GM23338 (cell line): ENCODE data around the gene PLEKHA8. TPM values are rescaled to one million over a fixed set of nuclear protein-coding genes. Genes with fewer than 3 reads are reported as not detected.

Experiments
- ATAC-seq: fragments of 200-7000 bp; cut with Tn5 transposase; 3 replicates; pipeline ENCODE4 v1.9.1; 2020
- DNase-seq: peaks from one replicate; pipeline ENCODE4 v3.0.0-alpha.2; 2015; ENCODE audit warnings: low spot score
- H2AFZ ChIP-seq: fragments of 200-600 bp; sonication (generic); 2 replicates; pipeline ENCODE4 v1.8.0; 2016; ENCODE audit warnings: antibody characterized with exemption, mild to moderate bottlenecking, moderate library complexity
- H3F3A ChIP-seq: fragments of 200-600 bp; sonication (generic); replicated peaks from 2 replicates; pipeline ENCODE4 v1.8.0; 2017; ENCODE audit warnings: antibody characterized with exemption, mixed run types, low read depth
- H3K27ac ChIP-seq: fragments of 200-600 bp; sonication (generic); 2 replicates; pipeline ENCODE4 v1.6.1; 2016; ENCODE audit warnings: low read depth
- H3K27me3 ChIP-seq: fragments of 200-600 bp; sonication (generic); 2 replicates; pipeline ENCODE4 v1.8.0; 2016; ENCODE audit warnings: mild to moderate bottlenecking, mixed run types, moderate library complexity; ENCODE audit not compliant: insufficient read depth
- H3K36me3 ChIP-seq: fragments of 200-600 bp; sonication (generic); 2 replicates; pipeline ENCODE4 v1.8.0; 2016; ENCODE audit warnings: mild to moderate bottlenecking; ENCODE audit not compliant: insufficient read depth
- H3K4me1 ChIP-seq: fragments of 200-600 bp; sonication (generic); 2 replicates; pipeline ENCODE4 v1.8.0; 2016; ENCODE audit warnings: mild to moderate bottlenecking, moderate library complexity; ENCODE audit not compliant: insufficient read depth
- H3K4me2 ChIP-seq: fragments of 200-600 bp; sonication (generic); 2 replicates; pipeline ENCODE4 v1.7.1; 2017; ENCODE audit warnings: mixed run types
- H3K4me3 ChIP-seq: fragments of 200-600 bp; sonication (generic); 2 replicates; pipeline ENCODE4 v1.6.1; 2016; ENCODE audit warnings: mixed run types
- H3K79me2 ChIP-seq: fragments of 200-600 bp; sonication (generic); replicated peaks from 2 replicates; pipeline ENCODE4 v1.8.0; 2017; ENCODE audit warnings: mild to moderate bottlenecking; ENCODE audit not compliant: insufficient read depth
- H3K9me2 ChIP-seq: fragments of 200-600 bp; sonication (generic); 2 replicates; pipeline ENCODE4 v1.8.0; 2017; ENCODE audit not compliant: insufficient read depth
- H4K20me1 ChIP-seq: fragments of 200-600 bp; sonication (generic); replicated peaks from 2 replicates; pipeline ENCODE4 v1.8.0; 2017; ENCODE audit warnings: mild to moderate bottlenecking; ENCODE audit not compliant: insufficient read depth
- H3K27ac Mint-ChIP-seq: 2 replicates; pipeline ENCODE4 v1.8.0; 2020; ENCODE audit warnings: inconsistent platforms, mild to moderate bottlenecking, moderate library complexity, mixed read lengths
- H3K27me3 Mint-ChIP-seq: 3 replicates; pipeline ENCODE4 v1.8.0; 2022; ENCODE audit warnings: low read depth, mild to moderate bottlenecking, moderate library complexity, mixed read lengths, inconsistent platforms; ENCODE audit not compliant: insufficient read depth, poor library complexity
- H3K36me3 Mint-ChIP-seq: 3 replicates; pipeline ENCODE4 v1.8.0; 2021; ENCODE audit warnings: low read depth, mild to moderate bottlenecking, inconsistent platforms, moderate library complexity, mixed read lengths
- H3K4me1 Mint-ChIP-seq: 3 replicates; pipeline ENCODE4 v1.8.0; 2020; ENCODE audit warnings: mild to moderate bottlenecking, inconsistent platforms, mixed read lengths
- H3K4me3 Mint-ChIP-seq: 3 replicates; pipeline ENCODE4 v1.8.0; 2021; ENCODE audit warnings: moderate library complexity, mild to moderate bottlenecking, inconsistent platforms, mixed read lengths
- H3K9me3 Mint-ChIP-seq: 3 replicates; pipeline ENCODE4 v1.8.0; 2020; ENCODE audit warnings: moderate library complexity, mild to moderate bottlenecking, inconsistent platforms, mixed read lengths
- EZH2 ChIP-seq: fragments of 200-600 bp; sonication (generic); IDR thresholded peaks from one replicate; pipeline ENCODE4 v1.8.0; 2017; ENCODE audit warnings: antibody characterized with exemption, mild to moderate bottlenecking, low read depth; ENCODE audit not compliant: unreplicated experiment
- JUNB ChIP-seq: IDR thresholded peaks from one replicate; pipeline ENCODE4 v1.6.1; 2016; ENCODE audit warnings: antibody characterized with exemption; ENCODE audit not compliant: unreplicated experiment
- NANOG ChIP-seq: IDR thresholded peaks from 2 replicates; pipeline ENCODE4 v1.6.1; 2016; ENCODE audit warnings: antibody characterized with exemption, borderline replicate concordance
- ZNF114 ChIP-seq: fragments of 250-450 bp; sonication (Bioruptor Pico); IDR thresholded peaks from 2 replicates; pipeline ENCODE4 v1.5.0; 2020; ENCODE audit warnings: mild to moderate bottlenecking, moderate library complexity
- polyA plus RNA-seq: library from polyadenylated mRNA; unstranded; fragments of >200 nt; fragmentation: Nextera tagmentation; extraction: Ambion mirVana; gene quantifications from 2 replicates; pipeline ENCODE4 v1.2.1, GENCODE V29; 2016
- total RNA-seq: library from RNA; depleted of rRNA; stranded (reverse); fragments of >200 nt; shearing (Covaris generic); gene quantifications from 2 replicates; pipeline ENCODE4 v1.2.3, GENCODE V29; 2014
- TF ChIP-seq, protein P1 (sequence below), 2 experiments: fragments of 200-600 bp in 1 of 2; sonication (generic) in 1 of 2; conservative IDR thresholded peaks; 2 replicates each; pipeline versions ENCODE4 v1.5.1 to v1.6.1; 2016 to 2017; ENCODE audit warnings: antibody characterized with exemption in 2 of 2, low read depth in 2 of 2, mild to moderate bottlenecking in 2 of 2, moderate library complexity in 1 of 2
- TF ChIP-seq, protein P2 (sequence below): IDR thresholded peaks from 2 replicates; pipeline ENCODE4 v1.6.1; 2016; ENCODE audit warnings: antibody characterized with exemption
- TF ChIP-seq, protein P3 (sequence below): IDR thresholded peaks from one replicate; pipeline ENCODE4 v1.6.1; 2018; ENCODE audit warnings: antibody characterized with exemption; ENCODE audit not compliant: unreplicated experiment

PLEKHA8 gene
- total and polyA plus RNA-seq, 2 experiments from 2014 or later = 11.6 to 44.9 TPM

DNA sequence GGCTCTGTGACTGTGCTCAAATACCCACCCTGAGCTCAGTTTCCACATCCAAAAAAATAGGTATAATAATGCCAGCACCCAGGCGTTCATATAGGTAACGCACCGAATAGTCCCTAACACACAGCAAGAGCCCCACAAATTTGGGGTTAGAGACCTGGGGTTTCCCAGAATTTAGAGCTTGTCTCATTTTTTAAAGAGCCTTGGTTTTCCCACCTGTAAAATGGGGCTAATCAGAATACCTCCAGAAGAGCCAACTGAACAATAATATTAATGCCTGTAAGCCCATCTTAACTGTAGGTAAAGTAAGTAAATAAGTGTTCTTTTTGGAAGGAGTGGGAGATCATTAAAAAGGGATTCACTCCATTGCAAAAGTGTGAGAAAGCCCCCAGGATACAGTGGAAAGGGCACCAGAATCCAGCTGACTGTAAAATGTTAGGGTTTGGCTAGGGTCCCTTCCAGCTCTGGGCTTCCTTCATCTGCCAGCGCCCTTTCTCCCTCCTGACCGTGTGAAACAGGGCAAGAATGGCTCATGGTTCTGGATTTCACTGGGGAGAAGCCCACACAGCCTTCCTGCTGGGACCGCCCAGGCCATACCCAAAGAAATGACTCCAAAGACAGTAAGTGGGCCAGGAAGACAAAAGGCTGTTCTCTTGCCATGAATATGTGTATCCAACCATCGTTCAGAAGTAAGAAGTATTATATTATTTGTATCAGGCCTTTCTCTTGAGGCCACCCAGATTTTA is 108.7 kb downstream of the PLEKHA8 start:
- TF ChIP-seq, protein P1, sequence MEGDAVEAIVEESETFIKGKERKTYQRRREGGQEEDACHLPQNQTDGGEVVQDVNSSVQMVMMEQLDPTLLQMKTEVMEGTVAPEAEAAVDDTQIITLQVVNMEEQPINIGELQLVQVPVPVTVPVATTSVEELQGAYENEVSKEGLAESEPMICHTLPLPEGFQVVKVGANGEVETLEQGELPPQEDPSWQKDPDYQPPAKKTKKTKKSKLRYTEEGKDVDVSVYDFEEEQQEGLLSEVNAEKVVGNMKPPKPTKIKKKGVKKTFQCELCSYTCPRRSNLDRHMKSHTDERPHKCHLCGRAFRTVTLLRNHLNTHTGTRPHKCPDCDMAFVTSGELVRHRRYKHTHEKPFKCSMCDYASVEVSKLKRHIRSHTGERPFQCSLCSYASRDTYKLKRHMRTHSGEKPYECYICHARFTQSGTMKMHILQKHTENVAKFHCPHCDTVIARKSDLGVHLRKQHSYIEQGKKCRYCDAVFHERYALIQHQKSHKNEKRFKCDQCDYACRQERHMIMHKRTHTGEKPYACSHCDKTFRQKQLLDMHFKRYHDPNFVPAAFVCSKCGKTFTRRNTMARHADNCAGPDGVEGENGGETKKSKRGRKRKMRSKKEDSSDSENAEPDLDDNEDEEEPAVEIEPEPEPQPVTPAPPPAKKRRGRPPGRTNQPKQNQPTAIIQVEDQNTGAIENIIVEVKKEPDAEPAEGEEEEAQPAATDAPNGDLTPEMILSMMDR (conservative IDR thresholded peaks at IDR 0.05; ENCODE audit: low read depth in 2 of 2) = no peak
- TF ChIP-seq EZH2 = peak; percentile 37
- no peak for TF ChIP-seq NANOG
- peak overlapping the region; percentile 95 for H3K4me2 ChIP-seq
- H3F3A ChIP-seq = no peaks in the 10 kb centered on the region
- Mint-ChIP-seq H3K36me3 (no peaks in the 10 kb centered on the region; the same call in 2 of the 3 replicates), H3K27me3 (peaks cover 23% of the 10 kb centered on the region), H3K9me3 (no peaks in the 10 kb centered on the region), H3K4me1 (peaks cover 8% of the 10 kb centered on the region), H3K27ac (no peak overlapping the region), H3K4me3 (peak overlapping the region; percentile 92)
- no peaks in the 10 kb centered on the region for H3K4me1 ChIP-seq
- no peaks in the 10 kb centered on the region for H3K9me2 ChIP-seq
- peak overlapping the region; percentile 96; the same call in 1 of the 2 replicates for H2AFZ ChIP-seq
- H3K4me3 ChIP-seq = peak overlapping the region; percentile 89
- H3K27ac ChIP-seq = no peak overlapping the region
- H4K20me1 ChIP-seq = peaks cover 9% of the 10 kb centered on the region
- H3K36me3 ChIP-seq = no peaks in the 10 kb centered on the region
- DNase-seq = no peak
- 0 out of 2 replicates have a peak, but pooled peaks cover 9% of the 10 kb centered on the region for H3K79me2 ChIP-seq
- peaks cover 28% of the 10 kb centered on the region for H3K27me3 ChIP-seq
- ATAC-seq = no peak

DNA sequence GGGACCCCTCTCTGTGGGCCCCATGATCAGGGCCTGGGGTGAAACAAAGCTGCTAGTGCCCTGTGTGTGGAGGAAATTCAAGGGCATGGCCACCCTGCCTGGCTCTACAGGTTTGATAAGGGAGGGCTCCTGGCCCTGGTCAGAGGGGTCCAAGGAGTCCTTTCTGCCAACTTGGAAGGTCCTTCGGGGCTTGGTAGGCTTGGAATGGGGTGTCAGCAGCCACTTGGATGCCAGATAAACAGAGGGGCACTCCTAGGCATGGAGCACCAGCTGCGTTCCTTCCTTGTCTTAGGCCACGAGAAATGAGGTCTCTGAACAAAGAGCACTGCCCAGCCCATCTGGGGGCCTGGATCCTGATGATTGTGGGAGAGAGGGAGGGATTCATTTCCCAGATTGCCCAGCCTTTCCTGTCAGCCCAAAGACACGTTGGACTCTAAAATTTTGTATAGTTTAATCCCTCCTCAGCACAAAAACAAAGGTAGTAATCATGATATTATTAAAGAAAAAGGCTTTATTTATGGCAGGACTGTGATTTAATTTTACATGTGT is 111.7 kb downstream of the PLEKHA8 start:
- H3K36me3 Mint-ChIP-seq = no peaks in the 10 kb centered on the region
- Histone ChIP-seq H3K4me2 (no peak overlapping the region), H2AFZ (no peak overlapping the region), H4K20me1 (peaks cover 9% of the 10 kb centered on the region), H3K27ac (no peak overlapping the region), H3K9me2 (no peaks in the 10 kb centered on the region), H3K36me3 (no peaks in the 10 kb centered on the region), H3K4me1 (0 out of 2 replicates have a peak, but pooled peaks cover 4% of the 10 kb centered on the region), H3F3A (no peaks in the 10 kb centered on the region), H3K79me2 (peaks cover 9% of the 10 kb centered on the region; the same call in 1 of the 2 replicates), H3K27me3 (peaks cover 28% of the 10 kb centered on the region), H3K4me3 (no peak overlapping the region)
- H3K9me3 Mint-ChIP-seq = no peaks in the 10 kb centered on the region
- no peak for DNase-seq
- H3K4me3 Mint-ChIP-seq = no peak overlapping the region
- ATAC-seq = no peak
- H3K27me3 Mint-ChIP-seq = peaks cover 23% of the 10 kb centered on the region
- no peak overlapping the region for H3K27ac Mint-ChIP-seq
- H3K4me1 Mint-ChIP-seq = no peaks in the 10 kb centered on the region; the same call in none of the 3 replicates
- TF ChIP-seq, protein P2, sequence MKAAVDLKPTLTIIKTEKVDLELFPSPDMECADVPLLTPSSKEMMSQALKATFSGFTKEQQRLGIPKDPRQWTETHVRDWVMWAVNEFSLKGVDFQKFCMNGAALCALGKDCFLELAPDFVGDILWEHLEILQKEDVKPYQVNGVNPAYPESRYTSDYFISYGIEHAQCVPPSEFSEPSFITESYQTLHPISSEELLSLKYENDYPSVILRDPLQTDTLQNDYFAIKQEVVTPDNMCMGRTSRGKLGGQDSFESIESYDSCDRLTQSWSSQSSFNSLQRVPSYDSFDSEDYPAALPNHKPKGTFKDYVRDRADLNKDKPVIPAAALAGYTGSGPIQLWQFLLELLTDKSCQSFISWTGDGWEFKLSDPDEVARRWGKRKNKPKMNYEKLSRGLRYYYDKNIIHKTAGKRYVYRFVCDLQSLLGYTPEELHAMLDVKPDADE = no peak
- TF ChIP-seq JUNB (no peak), ZNF114 (CRISPR knock-in tag) (no peak)
- TF ChIP-seq, protein P3, sequence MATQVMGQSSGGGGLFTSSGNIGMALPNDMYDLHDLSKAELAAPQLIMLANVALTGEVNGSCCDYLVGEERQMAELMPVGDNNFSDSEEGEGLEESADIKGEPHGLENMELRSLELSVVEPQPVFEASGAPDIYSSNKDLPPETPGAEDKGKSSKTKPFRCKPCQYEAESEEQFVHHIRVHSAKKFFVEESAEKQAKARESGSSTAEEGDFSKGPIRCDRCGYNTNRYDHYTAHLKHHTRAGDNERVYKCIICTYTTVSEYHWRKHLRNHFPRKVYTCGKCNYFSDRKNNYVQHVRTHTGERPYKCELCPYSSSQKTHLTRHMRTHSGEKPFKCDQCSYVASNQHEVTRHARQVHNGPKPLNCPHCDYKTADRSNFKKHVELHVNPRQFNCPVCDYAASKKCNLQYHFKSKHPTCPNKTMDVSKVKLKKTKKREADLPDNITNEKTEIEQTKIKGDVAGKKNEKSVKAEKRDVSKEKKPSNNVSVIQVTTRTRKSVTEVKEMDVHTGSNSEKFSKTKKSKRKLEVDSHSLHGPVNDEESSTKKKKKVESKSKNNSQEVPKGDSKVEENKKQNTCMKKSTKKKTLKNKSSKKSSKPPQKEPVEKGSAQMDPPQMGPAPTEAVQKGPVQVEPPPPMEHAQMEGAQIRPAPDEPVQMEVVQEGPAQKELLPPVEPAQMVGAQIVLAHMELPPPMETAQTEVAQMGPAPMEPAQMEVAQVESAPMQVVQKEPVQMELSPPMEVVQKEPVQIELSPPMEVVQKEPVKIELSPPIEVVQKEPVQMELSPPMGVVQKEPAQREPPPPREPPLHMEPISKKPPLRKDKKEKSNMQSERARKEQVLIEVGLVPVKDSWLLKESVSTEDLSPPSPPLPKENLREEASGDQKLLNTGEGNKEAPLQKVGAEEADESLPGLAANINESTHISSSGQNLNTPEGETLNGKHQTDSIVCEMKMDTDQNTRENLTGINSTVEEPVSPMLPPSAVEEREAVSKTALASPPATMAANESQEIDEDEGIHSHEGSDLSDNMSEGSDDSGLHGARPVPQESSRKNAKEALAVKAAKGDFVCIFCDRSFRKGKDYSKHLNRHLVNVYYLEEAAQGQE = no peak
- TF ChIP-seq, protein P1 (conservative IDR thresholded peaks at IDR 0.05; ENCODE audit: low read depth in 2 of 2) = no peak
